Loucy (cell line): ENCODE measurements around the gene CDH15.

Experiments used
- H2AFZ ChIP-seq: fragments of 200-600 bp; sonication (generic); 2 replicates; pipeline ENCODE4 v1.6.0; 2016; ENCODE audit warnings: antibody characterized with exemption, mild to moderate bottlenecking, low read length, moderate library complexity
- H3F3A ChIP-seq: fragments of 200-600 bp; 2 replicates; pipeline ENCODE4 v1.6.0; 2016; ENCODE audit warnings: antibody characterized with exemption, low read depth, mild to moderate bottlenecking
- H3K27me3 ChIP-seq: fragments of 200-600 bp; sonication (generic); 2 replicates; pipeline ENCODE4 v1.6.1; 2014; ENCODE audit warnings: low read length, mild to moderate bottlenecking; ENCODE audit not compliant: insufficient read depth, poor library complexity, severe bottlenecking
- H3K36me3 ChIP-seq: fragments of 200-600 bp; sonication (generic); 2 replicates; pipeline ENCODE4 v1.6.1; 2016; ENCODE audit warnings: low read length; ENCODE audit not compliant: insufficient read depth
- H3K4me1 ChIP-seq: fragments of 200-600 bp; sonication (generic); 2 replicates; pipeline ENCODE4 v1.5.1; 2014; ENCODE audit warnings: low read length, mild to moderate bottlenecking; ENCODE audit not compliant: insufficient read depth, poor library complexity, severe bottlenecking
- H3K4me2 ChIP-seq: fragments of 200-600 bp; sonication (generic); 2 replicates; pipeline ENCODE4 v1.6.0; 2014; ENCODE audit warnings: antibody characterized with exemption, low read length, low read depth, mild to moderate bottlenecking; ENCODE audit not compliant: poor library complexity, severe bottlenecking
- H3K4me3 ChIP-seq: fragments of 200-600 bp; sonication (generic); 2 replicates; pipeline ENCODE4 v1.5.1; 2014; ENCODE audit warnings: low read length, mild to moderate bottlenecking, mixed read lengths; ENCODE audit not compliant: poor library complexity, severe bottlenecking
- H3K79me2 ChIP-seq: fragments of 200-600 bp; sonication (generic); 2 replicates; pipeline ENCODE4 v1.6.1; 2014; ENCODE audit warnings: low read length; ENCODE audit not compliant: insufficient read depth
- H3K9ac ChIP-seq: fragments of 200-600 bp; sonication (generic); 2 replicates; pipeline ENCODE4 v1.6.0; 2014; ENCODE audit warnings: mild to moderate bottlenecking, low read depth, low read length, moderate library complexity; ENCODE audit not compliant: poor library complexity, severe bottlenecking
- H3K9me2 ChIP-seq: fragments of 200-600 bp; sonication (generic); replicated peaks from 2 replicates; pipeline ENCODE4 v1.6.1; 2016; ENCODE audit warnings: low read depth, low read length, mixed read lengths
- H3K9me3 ChIP-seq: fragments of 200-600 bp; sonication (generic); 2 replicates; pipeline ENCODE4 v1.6.1; 2014; ENCODE audit warnings: mild to moderate bottlenecking, antibody characterized with exemption, low read length, low read depth; ENCODE audit not compliant: insufficient read depth
- H4K20me1 ChIP-seq: fragments of 200-600 bp; sonication (generic); 2 replicates; pipeline ENCODE4 v1.6.0; 2014; ENCODE audit warnings: antibody characterized with exemption, low read length, mild to moderate bottlenecking; ENCODE audit not compliant: insufficient read depth, poor library complexity, severe bottlenecking
- EZH2phosphoT487 ChIP-seq: fragments of 200-600 bp; IDR thresholded peaks from 2 replicates; pipeline ENCODE4 v1.6.1; 2018; ENCODE audit warnings: antibody characterized with exemption, mild to moderate bottlenecking, moderate library complexity, borderline replicate concordance
- TF ChIP-seq, protein P1 (sequence below): fragments of 200-600 bp; sonication (generic); conservative IDR thresholded peaks from 2 replicates; pipeline ENCODE4 v1.5.1; 2014; ENCODE audit warnings: mild to moderate bottlenecking, antibody characterized with exemption, low read length

The CDH15 gene

GRCh38 chr16:89174877-89175276 is 3.3 kb downstream of the CDH15 start:
- TF ChIP-seq, protein P1, sequence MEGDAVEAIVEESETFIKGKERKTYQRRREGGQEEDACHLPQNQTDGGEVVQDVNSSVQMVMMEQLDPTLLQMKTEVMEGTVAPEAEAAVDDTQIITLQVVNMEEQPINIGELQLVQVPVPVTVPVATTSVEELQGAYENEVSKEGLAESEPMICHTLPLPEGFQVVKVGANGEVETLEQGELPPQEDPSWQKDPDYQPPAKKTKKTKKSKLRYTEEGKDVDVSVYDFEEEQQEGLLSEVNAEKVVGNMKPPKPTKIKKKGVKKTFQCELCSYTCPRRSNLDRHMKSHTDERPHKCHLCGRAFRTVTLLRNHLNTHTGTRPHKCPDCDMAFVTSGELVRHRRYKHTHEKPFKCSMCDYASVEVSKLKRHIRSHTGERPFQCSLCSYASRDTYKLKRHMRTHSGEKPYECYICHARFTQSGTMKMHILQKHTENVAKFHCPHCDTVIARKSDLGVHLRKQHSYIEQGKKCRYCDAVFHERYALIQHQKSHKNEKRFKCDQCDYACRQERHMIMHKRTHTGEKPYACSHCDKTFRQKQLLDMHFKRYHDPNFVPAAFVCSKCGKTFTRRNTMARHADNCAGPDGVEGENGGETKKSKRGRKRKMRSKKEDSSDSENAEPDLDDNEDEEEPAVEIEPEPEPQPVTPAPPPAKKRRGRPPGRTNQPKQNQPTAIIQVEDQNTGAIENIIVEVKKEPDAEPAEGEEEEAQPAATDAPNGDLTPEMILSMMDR, result no peak
- no peak for TF ChIP-seq EZH2phosphoT487
- no peaks in the 10 kb centered on the region for H3F3A ChIP-seq
- no peak overlapping the region for H3K9ac ChIP-seq
- H3K4me2 ChIP-seq, result no peak overlapping the region
- H3K4me1 ChIP-seq, result peaks cover 7% of the 10 kb centered on the region
- no peaks in the 10 kb centered on the region for H4K20me1 ChIP-seq
- no peaks in the 10 kb centered on the region for H3K79me2 ChIP-seq
- no peaks in the 10 kb centered on the region for H3K36me3 ChIP-seq
- H3K9me3 ChIP-seq, result no peaks in the 10 kb centered on the region
- H3K4me3 ChIP-seq, result no peak overlapping the region
- H3K27me3 ChIP-seq, result no peaks in the 10 kb centered on the region
- no peaks in the 10 kb centered on the region for H3K9me2 ChIP-seq
- no peak overlapping the region for H2AFZ ChIP-seq

GRCh38 chr16:89175280-89176146 is 4.0 kb downstream of the CDH15 start:
- no peak overlapping the region for H3K9ac ChIP-seq
- no peaks in the 10 kb centered on the region for H3K36me3 ChIP-seq
- no peaks in the 10 kb centered on the region for H3F3A ChIP-seq
- no peak overlapping the region for H2AFZ ChIP-seq
- peaks cover 5% of the 10 kb centered on the region for H3K4me1 ChIP-seq
- TF ChIP-seq, protein P1, result no peak
- no peak for TF ChIP-seq EZH2phosphoT487
- H3K27me3 ChIP-seq, result no peaks in the 10 kb centered on the region
- no peaks in the 10 kb centered on the region for H4K20me1 ChIP-seq
- no peak overlapping the region for H3K4me3 ChIP-seq
- no peaks in the 10 kb centered on the region for H3K9me2 ChIP-seq
- no peaks in the 10 kb centered on the region for H3K79me2 ChIP-seq
- no peaks in the 10 kb centered on the region for H3K9me3 ChIP-seq
- no peak overlapping the region for H3K4me2 ChIP-seq

DNA sequence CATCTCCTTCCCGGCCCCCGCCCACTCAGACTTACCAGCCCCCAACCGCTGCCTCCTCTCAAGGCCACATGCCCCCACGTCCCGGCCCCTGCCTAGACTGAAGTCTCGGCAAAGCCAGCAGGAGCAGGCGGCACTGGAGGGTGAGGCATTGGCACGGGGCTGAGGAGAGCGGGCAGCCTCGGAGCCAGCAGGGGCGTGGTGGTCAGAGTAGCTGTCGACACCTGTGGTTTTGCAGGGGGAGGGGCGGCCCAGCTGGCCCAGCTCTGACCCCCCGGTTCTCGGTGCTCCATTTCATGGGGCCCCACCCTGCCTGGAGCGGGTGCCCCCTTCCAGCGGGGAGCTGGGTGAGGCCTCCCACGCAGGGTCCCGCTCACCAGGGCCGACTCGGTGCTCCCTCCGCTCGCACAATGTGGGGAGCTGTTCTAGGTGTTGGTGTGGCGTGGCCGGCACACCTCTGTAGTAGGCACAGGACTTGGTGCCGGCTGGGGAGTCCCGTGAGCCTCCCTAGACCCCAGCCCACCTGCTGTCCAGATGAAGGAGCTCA is 4.7 kb downstream of the CDH15 start:
- Histone ChIP-seq H3K9me2 (no peaks in the 10 kb centered on the region), H3K79me2 (no peaks in the 10 kb centered on the region), H3F3A (no peaks in the 10 kb centered on the region), H3K4me1 (no peaks in the 10 kb centered on the region), H4K20me1 (no peaks in the 10 kb centered on the region), H3K9me3 (no peaks in the 10 kb centered on the region), H3K36me3 (no peaks in the 10 kb centered on the region), H3K27me3 (no peaks in the 10 kb centered on the region), H2AFZ (no peak overlapping the region), H3K4me2 (no peak overlapping the region), H3K4me3 (no peak overlapping the region), H3K9ac (no peak overlapping the region)
- TF ChIP-seq, protein P1, result no peak
- no peak for TF ChIP-seq EZH2phosphoT487
